Uterus (tissue), 2 donors: ENCODE results near the gene ADAMTSL1.

Source experiments
- CTCF ChIP-seq, 4 experiments: fragments of 200-600 bp in 2 of 4; fragments of 450-650 bp in 2 of 4; sonication (generic) in 2 of 4; IDR thresholded peaks; one replicate each; pipeline ENCODE4 v1.5.1; 2016 to 2019; ENCODE audit warnings: antibody characterized with exemption in 4 of 4, mild to moderate bottlenecking in 2 of 4, moderate library complexity in 1 of 4
- POLR2A ChIP-seq, 2 donors: fragments of 450-650 bp; IDR thresholded peaks; one replicate each; pipeline ENCODE4 v1.6.1; 2016; ENCODE audit warnings: antibody characterized with exemption in 2 of 2, mild to moderate bottlenecking in 1 of 2, moderate library complexity in 1 of 2

- TF ChIP-seq CTCF (IDR thresholded peaks at IDR 0.05) = no peak
- TF ChIP-seq POLR2A (IDR thresholded peaks at IDR 0.05) = no peak
These were observed 192.4 kb downstream of the ADAMTSL1 start for GRCh38 chr9:18666348-18666747.
